Measurements from ENCODE around the gene BMP7. TPM values are rescaled to one million over a fixed set of nuclear protein-coding genes. Genes with fewer than 3 reads are reported as not detected.
A peak's percentile ranks its signal among the peaks of the same experiment; 100 is the strongest.

Gene BMP7
- total RNA-seq, 1 experiment from 2014 or later, result not detected

DNA sequence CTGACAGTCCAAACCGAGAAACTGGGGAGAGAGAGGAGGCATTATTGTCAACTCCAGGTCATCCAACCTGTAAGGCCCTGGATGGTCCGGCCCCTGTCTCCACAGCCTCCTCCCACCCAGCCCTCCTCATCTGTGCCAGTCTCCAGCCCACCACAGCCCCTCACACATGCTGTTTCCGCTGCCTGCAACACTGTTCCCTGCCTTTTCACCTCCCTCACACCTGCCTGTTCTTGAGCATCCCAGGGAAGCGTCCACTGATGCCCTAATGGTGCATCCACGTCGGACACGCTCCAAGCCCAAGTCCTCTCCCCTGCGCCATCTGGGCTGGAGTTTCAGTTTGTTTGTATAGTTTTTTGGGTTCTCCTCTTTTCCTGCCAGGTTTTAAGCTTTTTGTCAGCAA is 52.0 kb downstream of the BMP7 start:
- Mint-ChIP-seq H3K4me1 (ENCODE audit: insufficient read depth, unreplicated experiment) (peaks cover 13% of the 10 kb centered on the region), H3K27ac (ENCODE audit: low read depth, unreplicated experiment) (no peak overlapping the region), H3K36me3 (ENCODE audit: insufficient read depth, unreplicated experiment) (no peaks in the 10 kb centered on the region), H3K9me3 (ENCODE audit: unreplicated experiment) (no peaks in the 10 kb centered on the region), H3K27me3 (ENCODE audit: insufficient read depth, unreplicated experiment) (peaks cover 15% of the 10 kb centered on the region), H3K4me3 (ENCODE audit: unreplicated experiment) (no peak overlapping the region)
- CTCF ChIA-PET, result interaction anchor here (1.1 to 2.1 kb wide), 3 partner anchors 74 to 123 kb away, joined by 3 to 12 read pairs (median 9); no protein-coding TSS in a partner anchor
- no peak for DNase-seq (ENCODE audit: unreplicated experiment)
- intact Hi-C loops (cut with micrococcal nuclease), result no loop called here
- POLR2A ChIA-PET, result interaction anchor here (0.6 to 1.3 kb wide), 2 partner anchors 9 to 523 kb away, joined by 3 read pairs; no protein-coding TSS in a partner anchor
- BruUV-seq (replicated peaks), result no TSS peak
- TF ChIP-seq, protein P1, sequence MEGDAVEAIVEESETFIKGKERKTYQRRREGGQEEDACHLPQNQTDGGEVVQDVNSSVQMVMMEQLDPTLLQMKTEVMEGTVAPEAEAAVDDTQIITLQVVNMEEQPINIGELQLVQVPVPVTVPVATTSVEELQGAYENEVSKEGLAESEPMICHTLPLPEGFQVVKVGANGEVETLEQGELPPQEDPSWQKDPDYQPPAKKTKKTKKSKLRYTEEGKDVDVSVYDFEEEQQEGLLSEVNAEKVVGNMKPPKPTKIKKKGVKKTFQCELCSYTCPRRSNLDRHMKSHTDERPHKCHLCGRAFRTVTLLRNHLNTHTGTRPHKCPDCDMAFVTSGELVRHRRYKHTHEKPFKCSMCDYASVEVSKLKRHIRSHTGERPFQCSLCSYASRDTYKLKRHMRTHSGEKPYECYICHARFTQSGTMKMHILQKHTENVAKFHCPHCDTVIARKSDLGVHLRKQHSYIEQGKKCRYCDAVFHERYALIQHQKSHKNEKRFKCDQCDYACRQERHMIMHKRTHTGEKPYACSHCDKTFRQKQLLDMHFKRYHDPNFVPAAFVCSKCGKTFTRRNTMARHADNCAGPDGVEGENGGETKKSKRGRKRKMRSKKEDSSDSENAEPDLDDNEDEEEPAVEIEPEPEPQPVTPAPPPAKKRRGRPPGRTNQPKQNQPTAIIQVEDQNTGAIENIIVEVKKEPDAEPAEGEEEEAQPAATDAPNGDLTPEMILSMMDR (IDR thresholded peaks at IDR 0.05; ENCODE audit: unreplicated experiment), result no peak

DNA sequence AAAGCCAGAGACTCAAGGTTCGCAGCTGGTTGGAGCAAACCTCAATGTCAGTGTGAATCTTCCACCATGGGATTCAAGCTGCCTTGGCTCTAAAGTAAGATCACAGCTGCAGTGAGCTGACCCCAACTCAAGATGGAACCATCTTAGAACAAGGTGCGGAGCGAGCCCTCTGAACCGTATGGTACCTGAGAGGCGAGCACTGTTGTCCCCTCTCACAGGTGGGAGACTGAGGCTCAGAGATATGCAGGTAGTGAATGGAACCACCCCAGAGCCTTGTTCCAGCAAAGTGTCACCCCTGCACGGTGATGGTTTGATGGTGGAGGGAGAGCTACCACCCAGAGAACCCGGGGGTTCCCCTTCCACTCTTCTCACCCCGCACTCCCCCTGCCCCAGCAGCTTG is 52.5 kb downstream of the BMP7 start:
- peaks cover 13% of the 10 kb centered on the region for H3K4me1 Mint-ChIP-seq (ENCODE audit: insufficient read depth, unreplicated experiment)
- no peaks in the 10 kb centered on the region for H3K9me3 Mint-ChIP-seq (ENCODE audit: unreplicated experiment)
- no peaks in the 10 kb centered on the region for H3K36me3 Mint-ChIP-seq (ENCODE audit: insufficient read depth, unreplicated experiment)
- no TSS peak for BruUV-seq (replicated peaks)
- intact Hi-C loops (cut with micrococcal nuclease), result no loop called here
- peaks cover 15% of the 10 kb centered on the region for H3K27me3 Mint-ChIP-seq (ENCODE audit: insufficient read depth, unreplicated experiment)
- POLR2A ChIA-PET, result interaction anchor here (0.6 to 1.7 kb wide), 3 partner anchors 9 to 522 kb away, joined by 3 to 4 read pairs (median 3); no protein-coding TSS in a partner anchor
- no peak overlapping the region for H3K4me3 Mint-ChIP-seq (ENCODE audit: unreplicated experiment)
- no peak overlapping the region for H3K27ac Mint-ChIP-seq (ENCODE audit: low read depth, unreplicated experiment)
- TF ChIP-seq, protein P1 (IDR thresholded peaks at IDR 0.05; ENCODE audit: unreplicated experiment), result no peak
- CTCF ChIA-PET, result interaction anchor here (1.1 to 2.1 kb wide), 4 partner anchors 74 to 122 kb away, joined by 3 to 12 read pairs (median 6); no protein-coding TSS in a partner anchor
- DNase-seq (ENCODE audit: unreplicated experiment), result no peak

DNA sequence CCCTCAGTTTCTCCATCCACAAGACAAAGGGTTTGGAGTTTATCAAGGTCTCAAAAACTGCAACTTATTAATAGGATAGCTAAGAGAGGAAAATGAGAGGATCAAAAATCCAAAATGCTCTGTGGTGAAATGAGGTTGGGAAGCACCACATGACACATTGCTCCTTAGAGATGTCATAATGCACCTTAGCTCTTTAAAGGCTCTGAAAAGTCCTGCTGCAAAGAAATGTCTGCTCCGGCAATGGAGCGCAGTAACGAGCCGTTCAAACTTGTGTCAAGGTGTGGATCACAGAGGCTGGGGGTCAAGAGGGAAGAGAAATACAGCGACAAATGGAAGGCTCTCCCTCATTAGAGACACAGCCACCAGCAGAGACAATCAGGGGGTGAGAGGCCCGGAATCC is 53.1 kb downstream of the BMP7 start:
- no peak overlapping the region for H3K27ac Mint-ChIP-seq (ENCODE audit: low read depth, unreplicated experiment)
- TF ChIP-seq, protein P1 (IDR thresholded peaks at IDR 0.05; ENCODE audit: unreplicated experiment), result no peak
- H3K9me3 Mint-ChIP-seq (ENCODE audit: unreplicated experiment), result no peaks in the 10 kb centered on the region
- DNase-seq (ENCODE audit: unreplicated experiment), result no peak
- ChIA-PET CTCF (interaction anchor here (0.7 to 2.1 kb wide), 8 partner anchors 10 to 123 kb away, joined by 3 to 12 read pairs (median 4); no protein-coding TSS in a partner anchor), POLR2A (interaction anchor here (0.7 to 1.7 kb wide), 6 partner anchors 10 to 117 kb away, joined by 3 to 6 read pairs (median 4); no protein-coding TSS in a partner anchor)
- no peak overlapping the region for H3K4me3 Mint-ChIP-seq (ENCODE audit: unreplicated experiment)
- intact Hi-C loops (cut with micrococcal nuclease), result no loop called here
- peaks cover 13% of the 10 kb centered on the region for H3K4me1 Mint-ChIP-seq (ENCODE audit: insufficient read depth, unreplicated experiment)
- BruUV-seq (replicated peaks), result no TSS peak
- no peaks in the 10 kb centered on the region for H3K36me3 Mint-ChIP-seq (ENCODE audit: insufficient read depth, unreplicated experiment)
- peaks cover 15% of the 10 kb centered on the region for H3K27me3 Mint-ChIP-seq (ENCODE audit: insufficient read depth, unreplicated experiment)

DNA sequence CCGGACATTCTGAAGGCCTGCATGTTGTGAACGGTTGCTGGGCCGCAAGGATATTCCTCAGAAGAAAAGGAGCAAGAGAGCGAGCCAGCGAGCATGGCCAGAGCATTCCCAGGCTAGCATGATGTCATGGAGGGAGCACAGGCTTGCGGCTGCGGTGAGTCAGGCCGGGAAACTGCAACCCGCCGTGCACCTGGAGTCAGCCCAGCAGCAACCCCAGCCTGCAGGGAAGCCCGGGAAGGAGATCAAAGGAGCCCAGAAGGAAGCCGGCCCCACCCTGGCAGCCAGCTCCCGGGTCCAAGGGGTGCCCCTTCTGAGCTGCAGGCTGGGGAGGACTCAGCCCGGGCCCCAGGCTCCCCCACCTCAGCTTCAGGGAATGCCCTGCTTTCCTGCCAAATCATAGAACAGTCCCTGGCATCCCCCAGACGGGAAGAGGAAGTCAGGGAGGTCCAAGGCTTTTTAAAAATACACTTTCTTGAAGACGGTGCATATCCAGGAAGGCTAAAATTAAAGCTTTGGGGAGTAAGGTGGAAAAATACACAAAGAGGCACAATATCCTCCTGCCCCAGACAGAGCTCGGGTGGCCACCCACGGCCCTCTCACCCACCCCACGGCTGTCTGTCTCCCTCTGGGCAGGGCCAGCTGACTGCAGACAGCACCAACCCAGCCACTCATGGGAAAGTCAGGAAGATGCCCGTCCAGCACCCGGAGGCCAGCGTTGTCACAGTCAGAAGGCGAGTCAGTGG is 53.7 kb downstream of the BMP7 start:
- Mint-ChIP-seq H3K4me1 (ENCODE audit: insufficient read depth, unreplicated experiment) (peaks cover 13% of the 10 kb centered on the region), H3K4me3 (ENCODE audit: unreplicated experiment) (no peak overlapping the region), H3K36me3 (ENCODE audit: insufficient read depth, unreplicated experiment) (no peaks in the 10 kb centered on the region), H3K9me3 (ENCODE audit: unreplicated experiment) (no peaks in the 10 kb centered on the region), H3K27ac (ENCODE audit: low read depth, unreplicated experiment) (no peak overlapping the region), H3K27me3 (ENCODE audit: insufficient read depth, unreplicated experiment) (peaks cover 15% of the 10 kb centered on the region)
- ChIA-PET POLR2A (interaction anchor here (0.7 to 1.7 kb wide), 7 partner anchors 9 to 118 kb away, joined by 3 to 6 read pairs (median 4); no protein-coding TSS in a partner anchor), CTCF (interaction anchor here (0.7 to 2.1 kb wide), 7 partner anchors 7 to 123 kb away, joined by 3 to 12 read pairs (median 4); no protein-coding TSS in a partner anchor)
- BruUV-seq (replicated peaks), result no TSS peak
- intact Hi-C loops (cut with micrococcal nuclease), result no loop called here
- TF ChIP-seq, protein P1 (IDR thresholded peaks at IDR 0.05; ENCODE audit: unreplicated experiment), result no peak
- peak; percentile 88 for DNase-seq (ENCODE audit: unreplicated experiment)
